Glomerular visceral epithelial cell (primary cell): ENCODE results near the gene RTF2.
A peak's percentile ranks its signal among the peaks of the same experiment; 100 is the strongest.

Source experiments
- DNase-seq: peaks from one replicate; pipeline ENCODE4 v3.0.0-alpha.2; 2016; ENCODE audit errors: extremely low spot score

RTF2 gene, protein sequence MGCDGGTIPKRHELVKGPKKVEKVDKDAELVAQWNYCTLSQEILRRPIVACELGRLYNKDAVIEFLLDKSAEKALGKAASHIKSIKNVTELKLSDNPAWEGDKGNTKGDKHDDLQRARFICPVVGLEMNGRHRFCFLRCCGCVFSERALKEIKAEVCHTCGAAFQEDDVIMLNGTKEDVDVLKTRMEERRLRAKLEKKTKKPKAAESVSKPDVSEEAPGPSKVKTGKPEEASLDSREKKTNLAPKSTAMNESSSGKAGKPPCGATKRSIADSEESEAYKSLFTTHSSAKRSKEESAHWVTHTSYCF

DNA sequence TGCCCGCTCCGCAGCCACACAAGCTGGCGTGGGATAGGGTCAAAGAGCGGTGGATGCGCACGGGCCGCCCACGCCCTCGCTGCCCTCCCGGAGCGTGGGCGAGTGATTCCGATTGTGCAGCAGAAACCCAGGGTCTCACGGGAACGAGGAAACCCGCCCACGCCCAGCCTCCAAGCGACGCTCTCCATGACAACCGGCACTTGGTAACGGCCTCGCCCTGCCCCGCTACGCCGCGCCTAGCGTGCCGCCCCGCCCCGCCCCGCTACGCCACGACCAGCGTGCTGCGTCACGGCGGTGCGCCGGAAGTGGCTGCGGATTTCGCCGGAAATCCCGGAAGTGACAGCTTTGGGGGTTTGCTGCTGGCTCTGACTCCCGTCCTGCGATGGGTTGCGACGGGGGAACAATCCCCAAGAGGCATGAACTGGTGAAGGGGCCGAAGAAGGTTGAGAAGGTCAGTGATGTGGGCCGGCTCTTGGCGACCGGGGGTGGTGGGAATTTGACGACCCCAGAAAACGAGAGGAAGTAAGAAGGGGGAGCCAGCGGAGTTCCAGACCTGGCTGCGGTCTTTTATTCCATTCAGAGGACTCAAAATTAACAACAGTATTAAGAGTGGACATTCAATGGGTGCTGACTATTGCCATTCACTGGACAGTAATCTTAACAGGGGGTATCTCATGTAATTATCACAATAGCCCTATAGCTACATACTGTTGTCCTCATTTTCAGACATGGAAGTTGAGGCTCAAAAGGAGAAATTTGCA, at the start of gene RTF2:
RTF2 (plus strand) TSS at position 312 of the 761 bp plus-strand sequence; CDS start at position 383, 71 bp downstream.
- peak; percentile 94 for DNase-seq

DNA sequence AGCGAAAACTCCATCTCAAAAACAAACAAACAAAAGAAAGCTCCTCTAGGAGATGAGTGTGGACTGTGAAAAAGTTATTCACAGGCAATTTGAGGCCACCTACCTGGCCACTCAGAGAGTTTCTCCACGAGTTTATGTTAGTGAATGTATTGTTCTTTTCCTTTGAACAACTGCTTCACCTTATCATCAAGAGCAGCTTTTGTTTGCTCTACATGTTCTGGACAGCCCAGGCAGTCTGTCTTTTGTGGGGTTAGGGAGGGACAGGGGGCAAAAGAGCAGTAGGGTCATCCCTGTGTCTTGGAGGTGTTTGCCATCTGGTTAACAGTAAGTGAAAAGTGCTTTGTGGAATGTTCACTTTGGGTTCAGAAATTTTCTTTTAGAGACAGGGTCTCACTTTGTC, 48.4 kb upstream of the RTF2 start:
- no peak for DNase-seq

DNA sequence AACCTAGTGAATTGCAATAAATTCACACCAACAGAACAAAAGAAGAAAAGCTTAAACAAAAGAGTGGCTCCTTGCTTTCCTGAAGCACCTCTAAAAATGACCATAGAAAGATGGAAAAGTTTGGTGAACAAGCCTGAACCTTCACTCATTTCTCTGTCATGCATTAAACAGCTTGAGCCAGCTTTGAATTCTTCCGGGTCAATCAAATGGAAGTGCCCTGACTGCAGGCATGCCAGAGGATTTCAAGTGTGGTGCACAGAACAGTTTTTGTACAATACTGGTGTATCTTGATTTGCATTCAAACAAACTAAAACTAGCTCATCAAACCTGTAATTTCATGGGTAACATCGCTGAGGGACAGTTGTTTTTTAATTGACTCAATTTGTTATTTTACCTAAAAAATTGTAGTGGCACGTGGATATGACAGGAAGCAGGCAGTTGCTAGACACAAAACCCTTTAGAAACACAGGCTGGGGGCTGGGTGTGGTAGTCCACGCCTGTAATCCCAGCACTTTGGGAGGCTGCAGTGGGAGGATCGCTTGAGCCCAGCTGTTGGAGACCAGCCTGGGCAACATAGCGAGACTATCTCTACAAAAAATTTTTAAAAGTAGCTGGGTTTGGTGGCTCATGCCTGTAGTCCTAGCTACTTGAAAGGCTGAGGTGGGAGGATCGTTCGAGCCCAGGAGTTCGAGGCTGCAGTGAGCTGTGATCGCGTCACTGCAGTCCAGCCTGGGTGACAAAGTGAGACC, 47.3 kb upstream of the RTF2 start:
- peak; percentile 11 for DNase-seq

DNA sequence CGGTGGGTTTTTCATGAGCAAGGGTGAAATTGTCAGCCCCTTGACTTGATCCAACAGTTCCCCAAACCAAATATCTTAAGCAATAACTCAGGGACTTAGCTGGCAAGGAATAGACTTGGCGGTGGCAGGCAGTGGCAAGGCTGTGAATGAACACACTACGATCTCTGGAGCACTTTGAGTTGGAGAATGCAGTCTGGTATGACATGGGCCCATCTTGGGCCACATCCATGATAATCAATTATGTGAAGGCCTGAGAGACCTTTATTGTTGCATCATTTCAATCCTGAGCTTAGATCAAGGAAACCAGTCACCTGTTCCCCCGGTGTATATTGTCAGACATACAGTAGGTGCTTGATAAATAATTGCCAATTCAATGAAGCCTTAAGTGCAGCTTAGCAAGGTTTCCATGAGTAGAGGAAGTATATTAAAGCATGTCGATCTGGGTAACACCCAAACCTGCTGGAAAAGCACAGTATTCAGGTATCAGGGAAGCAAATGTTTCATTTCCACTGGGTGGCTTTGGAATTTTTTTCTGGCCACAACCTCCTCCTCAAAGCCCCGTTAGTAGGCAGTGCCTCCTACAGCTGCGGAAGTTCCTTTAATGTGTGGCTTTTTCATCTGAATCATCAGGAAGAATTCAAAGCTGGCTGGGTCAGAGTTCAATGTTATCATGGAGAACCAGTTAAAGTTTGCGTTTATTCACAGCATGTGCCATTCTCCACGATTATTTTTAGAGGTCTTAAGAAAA, 46.2 kb upstream of the RTF2 start:
- peak; percentile 82 for DNase-seq

DNA sequence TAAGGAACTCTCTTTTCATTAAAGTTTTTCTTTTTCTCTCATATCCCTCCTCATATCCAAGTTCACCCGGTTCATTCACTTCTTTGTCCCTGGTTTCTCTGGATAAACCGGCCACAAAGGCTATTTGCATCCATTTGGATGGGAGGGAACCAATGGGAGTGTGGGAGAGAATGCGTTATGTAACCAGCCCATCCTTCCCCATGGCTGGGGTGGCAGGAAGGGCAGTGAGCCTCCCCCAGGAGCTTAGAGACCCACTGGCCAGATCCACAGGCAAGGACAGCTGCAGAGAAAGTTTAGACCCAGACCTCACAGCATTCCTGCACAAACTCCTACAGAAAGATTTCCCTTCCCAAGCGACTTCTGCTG, 45.6 kb upstream of the RTF2 start:
- no peak for DNase-seq

DNA sequence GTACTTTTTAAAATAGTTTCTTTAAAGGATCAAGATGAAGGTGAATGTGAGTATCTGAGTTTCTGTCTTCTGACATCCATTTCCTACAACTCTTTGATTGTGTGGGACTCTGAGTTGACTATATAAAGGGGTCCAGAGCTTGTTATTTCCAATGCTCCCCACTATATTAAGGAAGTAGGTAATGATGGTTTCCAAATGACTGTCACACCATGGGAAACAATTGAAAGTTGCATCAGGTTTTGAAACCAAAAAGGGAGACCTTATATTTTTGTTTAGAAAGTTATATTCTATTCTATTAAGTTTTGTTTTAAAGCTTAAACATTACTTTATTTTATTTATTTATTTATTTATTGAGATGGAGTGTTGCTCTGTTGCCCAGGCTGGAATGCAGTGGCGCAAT, 45.2 kb upstream of the RTF2 start:
- no peak for DNase-seq

DNA sequence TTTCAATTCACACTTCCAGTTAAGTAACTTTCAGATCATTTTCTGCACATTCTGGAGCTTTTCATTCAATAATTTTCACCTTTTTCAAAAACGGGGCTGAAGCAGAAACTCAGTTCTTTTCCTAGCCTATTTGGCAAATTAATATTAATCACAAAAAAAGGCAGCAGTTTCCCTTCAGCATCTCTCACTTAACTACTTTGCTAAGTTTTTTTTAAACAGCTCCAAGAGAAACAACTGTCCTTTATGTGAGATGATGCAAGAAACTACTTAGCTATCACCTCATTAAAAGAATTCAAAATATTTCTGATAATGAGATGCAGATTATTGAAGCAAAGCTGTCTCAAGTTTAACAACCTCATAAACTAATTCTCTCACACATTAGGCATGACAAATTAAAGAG, 44.5 kb upstream of the RTF2 start:
- DNase-seq = no peak

DNA sequence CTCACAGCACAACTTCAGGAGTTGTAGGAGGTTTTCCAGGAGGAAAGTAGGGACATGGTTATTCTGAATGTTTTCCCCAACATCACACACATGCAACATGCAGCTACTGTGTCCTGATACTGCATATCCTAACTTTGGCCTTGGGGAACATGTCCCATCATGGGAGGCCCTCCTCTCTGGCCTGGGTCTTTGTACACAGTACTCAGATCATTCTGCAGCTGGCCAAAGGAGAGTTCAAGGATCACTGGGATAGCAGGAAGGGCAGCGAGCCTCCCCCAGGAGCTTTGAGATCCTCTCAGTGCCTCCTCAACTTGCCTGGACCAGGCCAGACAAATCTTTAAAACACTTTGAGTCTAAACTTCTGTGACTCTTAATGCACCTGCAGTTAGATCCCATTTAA, 43.5 kb upstream of the RTF2 start:
- no peak for DNase-seq

DNA sequence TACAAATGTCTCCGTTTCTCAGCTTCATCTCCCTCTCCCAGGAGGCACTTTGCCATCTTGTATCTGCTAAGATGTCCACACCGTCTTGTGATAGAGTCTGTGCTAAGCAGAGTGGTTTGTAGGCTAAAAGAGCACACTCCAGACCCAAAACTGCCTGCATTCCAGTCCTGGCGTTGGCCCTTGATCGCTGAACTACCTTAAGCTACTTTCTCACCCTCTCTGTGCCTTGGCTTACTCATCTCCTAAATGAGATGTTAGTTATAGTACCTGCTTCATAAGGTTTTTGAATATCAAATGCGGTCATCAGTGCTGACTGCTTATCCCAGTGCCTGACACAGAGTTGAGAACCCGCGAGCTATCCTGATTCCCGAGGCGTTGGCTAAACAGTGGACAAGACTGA, 42.4 kb upstream of the RTF2 start:
- no peak for DNase-seq

DNA sequence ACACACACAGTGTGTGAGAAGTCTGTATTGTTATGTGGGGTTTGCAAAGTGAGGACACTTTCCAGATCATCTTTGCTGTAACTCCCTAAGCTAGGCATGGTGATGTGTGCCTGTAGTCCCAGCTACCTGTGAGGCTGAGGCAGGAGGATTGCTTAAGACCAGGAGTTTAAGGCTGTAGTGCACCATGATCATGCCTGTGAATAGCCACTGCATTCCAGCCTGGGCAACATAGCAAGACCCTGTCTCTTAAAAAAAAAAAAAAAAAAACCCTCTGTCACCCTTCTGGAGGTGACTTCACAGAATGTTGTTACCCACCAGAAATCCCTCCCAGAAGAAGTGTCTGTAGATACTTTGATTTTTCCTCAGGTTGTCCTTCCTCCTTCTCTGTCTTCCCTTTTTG, 41.5 kb upstream of the RTF2 start:
- DNase-seq = no peak

DNA sequence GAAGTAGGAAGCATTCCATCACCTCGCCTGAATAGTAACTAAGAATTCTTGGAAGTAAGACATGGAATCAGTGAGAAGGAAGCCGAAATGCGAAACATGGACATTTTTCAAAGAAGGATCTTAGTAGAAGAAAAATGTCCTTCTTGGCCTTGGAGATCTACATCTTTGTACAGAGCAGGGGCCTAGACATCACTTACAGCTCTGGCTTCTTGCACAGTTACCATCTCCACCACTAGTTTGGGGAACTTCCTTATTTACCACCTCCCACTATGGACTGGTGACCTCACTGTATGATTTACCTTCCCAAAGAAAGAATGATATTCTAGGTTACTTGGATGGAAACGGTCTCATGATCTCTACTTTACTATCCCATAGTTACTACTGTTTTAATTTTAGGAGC, 40.6 kb upstream of the RTF2 start:
- no peak for DNase-seq

DNA sequence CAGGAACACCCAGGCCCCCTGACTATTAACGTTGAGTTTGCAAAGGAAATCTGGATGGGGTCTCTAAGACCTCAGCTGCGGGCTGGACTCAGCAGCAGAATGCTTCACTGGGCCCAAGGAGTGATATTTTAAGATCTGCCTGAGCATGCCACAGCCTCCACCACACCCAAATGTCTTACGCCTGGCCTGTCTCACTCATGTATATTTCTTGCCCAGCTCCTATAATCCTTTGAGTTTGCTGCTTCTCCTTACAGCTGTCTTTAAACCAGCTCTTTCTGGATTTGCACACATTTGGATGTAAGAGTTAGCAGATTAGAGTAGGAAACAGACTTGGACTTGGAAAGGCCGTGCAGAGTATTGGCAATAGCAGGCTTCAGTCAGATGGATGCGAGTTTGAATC, 40.0 kb upstream of the RTF2 start:
- DNase-seq = no peak

DNA sequence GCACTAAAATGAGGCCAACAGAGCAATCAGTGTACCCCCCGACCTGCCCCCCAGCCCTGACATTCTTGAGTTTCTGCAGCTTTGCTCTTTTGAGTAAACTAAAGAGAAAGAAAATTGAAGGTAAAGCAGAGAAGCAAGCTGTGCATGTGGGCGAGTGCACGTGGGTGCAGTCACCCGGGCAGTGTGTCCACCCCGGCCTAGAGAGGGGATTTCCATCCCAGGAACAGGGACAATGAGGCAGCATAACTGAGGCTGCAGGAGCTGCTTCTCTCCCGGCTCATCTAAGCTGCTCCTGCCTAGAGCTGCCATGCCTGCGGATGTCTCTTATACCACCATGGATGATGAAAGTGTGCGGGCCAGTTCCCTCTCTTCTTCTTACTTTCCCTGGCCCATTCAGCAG, 39.5 kb upstream of the RTF2 start:
- no peak for DNase-seq

DNA sequence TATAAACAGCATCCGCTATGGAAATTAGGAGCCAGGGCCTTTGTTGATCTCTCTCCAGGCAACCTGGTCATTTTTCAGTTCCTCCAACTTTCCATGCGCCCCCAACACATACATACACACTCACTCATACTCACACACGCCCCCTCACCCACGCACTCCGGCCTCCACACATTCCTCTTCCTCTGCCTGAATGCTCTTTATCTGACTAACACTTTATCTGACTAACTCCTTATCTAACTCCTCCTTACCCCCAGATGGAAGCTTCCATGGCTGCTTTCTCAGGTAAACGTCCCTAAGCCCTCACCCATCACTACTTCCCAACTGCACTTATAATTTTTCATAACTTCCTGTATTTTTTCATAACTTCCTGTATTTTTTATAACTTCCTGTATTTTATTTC, 38.9 kb upstream of the RTF2 start:
- peak; percentile 21 for DNase-seq

DNA sequence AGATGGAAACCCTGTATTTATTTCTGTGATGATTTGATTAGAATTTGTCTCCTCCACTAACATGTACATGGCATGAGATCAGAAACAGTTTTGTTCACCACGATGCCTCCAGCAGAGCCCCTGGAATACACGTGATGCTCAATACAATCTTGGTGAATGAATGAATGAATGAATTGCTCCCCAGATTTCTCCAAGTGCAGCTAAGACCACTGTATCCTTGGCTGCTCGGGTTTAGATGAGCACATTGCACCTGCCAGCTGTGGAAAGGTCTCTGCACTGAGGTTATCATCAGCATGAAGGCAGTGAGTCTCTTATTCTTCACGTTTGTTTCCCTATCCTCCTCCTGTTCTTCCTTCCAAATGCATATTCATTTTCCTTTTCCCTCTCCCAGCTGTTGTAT, 38.5 kb upstream of the RTF2 start:
- DNase-seq = no peak

DNA sequence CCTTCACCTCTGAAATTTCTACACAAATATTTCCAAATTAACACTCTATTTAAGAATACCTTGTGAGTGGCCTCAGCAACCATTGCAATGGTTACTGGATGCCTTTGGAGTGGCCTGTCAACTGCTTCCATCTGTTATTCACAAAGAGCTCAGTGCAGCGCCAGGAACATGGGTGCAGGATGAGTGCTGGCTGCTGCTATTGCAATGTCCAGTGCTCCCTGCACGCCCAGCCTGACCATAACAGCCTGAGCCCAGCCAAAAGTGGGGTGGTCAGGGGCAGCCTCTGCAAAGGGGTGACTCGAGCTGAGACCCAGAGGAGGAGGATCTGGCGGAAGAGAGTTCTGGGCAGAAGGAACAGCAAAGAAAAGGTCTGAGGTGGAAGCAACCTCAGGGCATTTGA, 38.0 kb upstream of the RTF2 start:
- no peak for DNase-seq

DNA sequence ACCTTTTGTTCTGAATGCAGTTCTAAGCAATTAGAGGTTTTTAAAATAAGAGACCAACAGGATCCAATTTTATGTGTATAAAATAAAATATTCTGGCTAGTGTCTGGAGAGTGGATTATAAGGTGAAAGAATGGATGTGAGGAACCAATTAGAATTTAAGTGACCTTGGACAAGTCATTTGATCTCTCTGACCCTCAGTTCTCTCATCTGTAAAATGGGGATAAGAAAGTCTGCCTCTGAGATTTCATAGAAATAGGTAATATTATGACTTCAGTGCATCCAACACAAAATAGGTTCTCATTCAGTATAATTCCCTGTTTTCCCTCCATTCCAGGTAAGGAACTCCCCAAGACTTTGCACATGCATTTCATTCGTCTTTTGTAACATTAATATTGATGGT, 37.5 kb upstream of the RTF2 start:
- DNase-seq = no peak

DNA sequence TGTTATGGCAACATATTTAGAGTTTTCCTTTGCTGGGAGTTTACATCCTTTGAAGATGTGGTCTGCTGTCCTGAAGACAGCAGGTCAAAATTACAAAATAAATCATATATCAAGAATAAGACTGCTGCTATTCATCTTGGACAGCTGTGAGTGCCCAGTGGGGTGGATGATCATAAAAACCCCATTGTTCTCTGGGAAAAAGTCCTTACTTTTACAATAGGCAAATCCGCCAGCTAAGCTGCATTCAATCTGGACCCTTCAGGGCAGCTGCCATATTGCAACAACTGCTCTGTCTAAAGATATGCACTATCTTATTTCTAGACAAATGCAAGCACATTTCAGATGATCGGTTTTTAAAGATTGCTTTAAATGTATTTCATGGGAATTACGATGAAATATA, 37.0 kb upstream of the RTF2 start:
- DNase-seq = no peak

DNA sequence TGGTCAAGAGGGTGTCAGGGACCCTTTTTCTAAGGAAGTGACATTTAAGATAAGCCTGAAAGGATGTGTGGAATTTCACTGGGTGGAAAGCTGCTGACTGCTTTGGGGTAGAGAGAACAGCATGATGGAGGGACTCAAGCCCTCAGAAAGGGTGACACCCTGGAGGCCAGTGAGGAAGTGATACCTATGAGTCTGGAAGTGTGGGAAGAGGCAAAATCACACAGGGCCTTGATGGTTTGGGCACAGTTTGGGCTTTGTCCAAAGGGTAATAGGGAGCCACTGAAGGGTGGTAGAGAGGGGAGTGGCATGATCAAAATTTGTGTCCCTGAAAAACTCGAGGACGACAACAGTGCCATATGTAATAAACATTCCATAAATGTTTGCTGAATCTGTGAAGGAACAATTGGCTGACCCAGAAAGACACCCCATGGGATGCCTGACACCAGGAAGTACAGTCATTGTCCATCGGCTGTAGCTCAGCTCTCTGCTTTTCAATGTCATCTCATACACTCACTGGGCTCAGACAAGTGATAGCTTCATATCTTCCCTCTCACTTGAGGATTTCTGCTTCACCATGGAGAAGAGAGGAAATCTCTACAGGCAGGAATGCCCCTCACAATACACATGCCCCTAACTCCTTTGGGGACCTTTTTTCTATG, 35.1 kb upstream of the RTF2 start:
- DNase-seq = no peak

DNA sequence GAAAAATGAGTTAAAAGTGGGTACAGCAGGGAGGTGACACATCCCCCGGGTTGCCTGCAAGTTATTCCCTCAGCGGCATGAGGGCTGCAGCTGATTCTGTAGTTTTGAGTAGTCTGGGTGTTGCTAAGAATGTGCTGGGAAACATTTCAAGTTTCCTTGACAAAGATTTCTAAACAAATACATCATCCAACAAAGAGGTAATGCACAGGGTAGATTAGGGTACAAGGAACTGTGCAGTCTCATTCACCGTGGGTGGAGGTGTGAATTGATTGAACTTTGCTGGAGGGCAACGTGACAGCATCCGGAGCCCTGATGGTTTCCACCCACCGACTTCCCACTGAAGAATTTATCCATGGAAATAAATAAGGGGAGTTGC, 34.6 kb upstream of the RTF2 start:
- no peak for DNase-seq

DNA sequence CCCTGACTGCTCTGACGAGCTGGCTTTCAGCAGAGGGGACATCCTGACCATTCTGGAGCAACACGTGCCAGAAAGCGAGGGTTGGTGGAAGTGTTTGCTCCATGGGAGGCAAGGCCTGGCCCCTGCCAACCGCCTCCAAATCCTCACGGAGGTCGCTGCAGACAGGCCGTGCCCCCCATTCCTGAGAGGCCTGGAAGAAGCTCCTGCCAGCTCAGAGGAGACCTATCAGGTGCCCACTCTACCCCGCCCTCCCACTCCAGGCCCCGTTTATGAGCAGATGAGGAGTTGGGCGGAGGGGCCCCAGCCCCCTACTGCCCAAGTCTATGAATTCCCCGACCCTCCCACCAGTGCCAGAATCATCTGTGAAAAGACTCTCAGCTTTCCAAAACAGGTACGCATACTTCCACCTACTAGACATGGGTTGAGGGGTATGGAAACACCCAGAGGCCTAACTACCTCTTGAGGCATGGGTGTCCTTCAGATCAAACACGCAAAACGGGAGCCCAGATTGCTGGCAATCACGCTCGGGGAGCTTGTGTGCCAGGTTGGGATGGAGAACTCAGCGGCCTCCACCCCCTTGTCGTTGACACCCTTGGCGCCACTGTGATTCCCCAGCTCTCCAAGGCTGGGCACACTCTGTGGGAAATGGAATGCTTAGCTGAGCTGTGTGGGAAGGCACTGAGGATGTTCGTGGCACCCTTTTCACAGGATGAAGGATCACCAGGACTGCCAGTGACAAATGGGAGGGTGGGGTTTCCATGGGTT, 31.0 kb upstream of the RTF2 start:
- no peak for DNase-seq
